GM13977 (cell line): Measurements from ENCODE around the gene LYPD3.

Source experiments
- DNase-seq: peaks from one replicate; pipeline ENCODE4 v3.0.0; 2012; ENCODE audit warnings: low spot score
- in situ Hi-C: fragments of 300-500 bp; cut with MboI; formaldehyde crosslinking; loops from one replicate; pipeline ENCODE4 v1.12.0; 2022; ENCODE audit warnings: low sequenced_read_pairs, low pct_unique_long_range_greater_than_20kb, mixed read lengths, inconsistent platforms; ENCODE audit not compliant: unreplicated experiment
- TF ChIP-seq, protein P1 (sequence below): IDR thresholded peaks from 2 replicates; pipeline ENCODE4 v1.5.1; 2012; ENCODE audit warnings: mild to moderate bottlenecking, control low read depth; ENCODE audit not compliant: insufficient read depth; ENCODE audit errors: extremely low read depth, missing control alignments

Gene LYPD3

GRCh38 chr19:43486412-43486811, 21.0 kb upstream of the LYPD3 start:
- TF ChIP-seq, protein P1, sequence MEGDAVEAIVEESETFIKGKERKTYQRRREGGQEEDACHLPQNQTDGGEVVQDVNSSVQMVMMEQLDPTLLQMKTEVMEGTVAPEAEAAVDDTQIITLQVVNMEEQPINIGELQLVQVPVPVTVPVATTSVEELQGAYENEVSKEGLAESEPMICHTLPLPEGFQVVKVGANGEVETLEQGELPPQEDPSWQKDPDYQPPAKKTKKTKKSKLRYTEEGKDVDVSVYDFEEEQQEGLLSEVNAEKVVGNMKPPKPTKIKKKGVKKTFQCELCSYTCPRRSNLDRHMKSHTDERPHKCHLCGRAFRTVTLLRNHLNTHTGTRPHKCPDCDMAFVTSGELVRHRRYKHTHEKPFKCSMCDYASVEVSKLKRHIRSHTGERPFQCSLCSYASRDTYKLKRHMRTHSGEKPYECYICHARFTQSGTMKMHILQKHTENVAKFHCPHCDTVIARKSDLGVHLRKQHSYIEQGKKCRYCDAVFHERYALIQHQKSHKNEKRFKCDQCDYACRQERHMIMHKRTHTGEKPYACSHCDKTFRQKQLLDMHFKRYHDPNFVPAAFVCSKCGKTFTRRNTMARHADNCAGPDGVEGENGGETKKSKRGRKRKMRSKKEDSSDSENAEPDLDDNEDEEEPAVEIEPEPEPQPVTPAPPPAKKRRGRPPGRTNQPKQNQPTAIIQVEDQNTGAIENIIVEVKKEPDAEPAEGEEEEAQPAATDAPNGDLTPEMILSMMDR, result no peak
- in situ Hi-C loops, result no loop called here
- no peak for DNase-seq

GRCh38 chr19:43485951-43486350, 20.5 kb upstream of the LYPD3 start:
- DNase-seq, result no peak
- TF ChIP-seq, protein P1, result no peak
- in situ Hi-C loops, result no loop called here

GRCh38 chr19:43483281-43483680, 17.9 kb upstream of the LYPD3 start:
- in situ Hi-C loops, result no loop called here

GRCh38 chr19:43482193-43482592, 16.8 kb upstream of the LYPD3 start:
- DNase-seq, result no peak
- in situ Hi-C loops, result no loop called here
- TF ChIP-seq, protein P1, result no peak

More at GRCh38 chr19:43483281-43483680, 17.9 kb upstream of the LYPD3 start:
- TF ChIP-seq, protein P1, result no peak
- no peak for DNase-seq

DNA sequence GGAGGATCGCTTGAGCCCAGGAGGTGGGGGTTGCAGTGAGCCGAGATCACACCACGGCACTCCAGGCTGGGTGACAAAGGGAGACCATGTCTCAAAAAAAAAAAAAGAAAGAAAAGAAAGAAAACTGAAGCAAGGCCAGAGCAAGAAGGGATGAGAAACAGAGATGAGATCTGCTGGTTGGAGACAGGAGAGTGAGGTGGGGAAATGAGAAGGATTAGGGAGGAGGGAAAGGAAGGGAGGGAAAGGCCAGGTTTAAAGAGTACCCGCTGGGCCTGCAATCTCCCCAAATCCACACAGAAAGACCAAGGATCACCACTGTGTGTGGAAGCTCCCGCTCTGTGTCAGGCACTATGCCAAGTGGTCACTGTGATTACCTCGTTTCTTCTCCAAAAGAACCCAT, 16.3 kb upstream of the LYPD3 start:
- in situ Hi-C loops, result no loop called here
- DNase-seq, result no peak
- TF ChIP-seq, protein P1, result no peak

- no peak for DNase-seq
- TF ChIP-seq, protein P1, result no peak
These were observed 15.2 kb upstream of the LYPD3 start for GRCh38 chr19:43480574-43480973.

DNA sequence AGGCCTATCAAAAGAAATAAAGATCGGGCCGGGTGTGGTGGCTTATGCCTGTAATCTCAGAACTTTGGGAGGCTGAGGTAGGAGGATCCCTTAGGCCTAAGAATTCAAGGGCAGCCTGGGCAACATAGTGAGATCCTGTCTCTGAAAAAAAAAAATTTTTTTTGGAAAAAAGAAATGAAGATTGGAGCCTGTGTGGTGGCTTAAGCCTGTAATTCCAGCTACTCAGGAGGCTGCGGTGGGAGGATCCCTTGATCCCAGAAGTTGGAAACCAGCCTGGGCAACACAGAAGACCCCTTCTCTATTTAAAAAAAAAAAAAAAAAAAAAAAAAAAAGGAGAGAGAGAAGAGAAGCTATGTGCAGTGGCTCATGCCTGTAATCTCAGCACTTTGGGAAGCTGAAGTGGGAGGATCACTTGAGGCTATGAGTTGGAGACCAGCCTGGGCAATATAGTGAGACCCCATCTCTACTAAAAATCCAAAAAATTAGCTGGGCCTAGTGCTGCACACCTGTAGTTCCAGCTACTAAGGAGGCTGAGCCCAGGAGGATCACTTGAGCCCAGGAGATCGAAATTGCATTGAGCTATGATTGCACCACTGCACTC, 14.7 kb upstream of the LYPD3 start:
- TF ChIP-seq, protein P1, result no peak
- DNase-seq, result no peak
- in situ Hi-C loops, result no loop called here

More at GRCh38 chr19:43480574-43480973, 15.2 kb upstream of the LYPD3 start:
- in situ Hi-C loops, result no loop called here
